Endothelial cell of umbilical vein (primary cell): Measurements from ENCODE around the gene GCNT2. TPM values are rescaled to one million over a fixed set of nuclear protein-coding genes. Genes with fewer than 3 reads are reported as not detected.

Source experiments
- BruUV-seq: library from RNA; stranded (reverse); fragments of 400-500 nt; replicated peaks from 2 replicates; lab custom pipeline; 2021; lab: Mats Ljungman, UMichigan
- CTCF ChIA-PET: fragments of 300-600, 350-600 bp; sonication (Branson Sonifier 250); formaldehyde crosslinking; loops from one replicate; lab custom pipeline; 2021; ENCODE audit warnings: antibody characterized with exemption, inconsistent platforms; lab: Charles Lee
- POLR2A ChIA-PET: fragments of 300-600, 350-600 bp; sonication (Branson Sonifier 250); formaldehyde crosslinking; loops from one replicate; lab custom pipeline; 2021; ENCODE audit warnings: antibody characterized with exemption, inconsistent platforms; lab: Charles Lee
- DNase-seq: peaks from one replicate; pipeline ENCODE4 v3.0.0-alpha.2; 2011; ENCODE audit warnings: low read depth, low spot score
- FAIRE-seq: peaks from 2 replicates; lab custom pipeline; 2011; peaks lifted over from hg19 to GRCh38; lab: Jason Lieb, UNC
- H2AFZ ChIP-seq: 2 replicates; pipeline ENCODE4 v1.6.0; 2012; ENCODE audit warnings: low read depth, low read length, control low read depth, inconsistent platforms
- H3K27ac ChIP-seq: 2 replicates; pipeline ENCODE4 v1.5.1; 2011; ENCODE audit warnings: low read depth, mild to moderate bottlenecking, control low read depth, low read length, moderate library complexity; ENCODE audit not compliant: insufficient read depth
- H3K27me3 ChIP-seq, 2 experiments: 2 replicates each; pipeline versions ENCODE4 v1.6.0 to v1.6.1; 2011; ENCODE audit warnings: low read length in 2 of 2, mixed read lengths in 1 of 2; ENCODE audit not compliant: control insufficient read depth in 2 of 2, insufficient read depth in 2 of 2
- H3K36me3 ChIP-seq, 2 experiments: 2 replicates in 1 of 2; 3 replicates in 1 of 2; pipeline ENCODE4 v1.5.1; 2011; ENCODE audit warnings: low read length in 2 of 2, mild to moderate bottlenecking in 1 of 2, moderate library complexity in 1 of 2; ENCODE audit not compliant: control insufficient read depth in 2 of 2, insufficient read depth in 2 of 2; ENCODE audit errors: extremely low read depth in 1 of 2
- H3K4me1 ChIP-seq: 3 replicates; pipeline ENCODE4 v1.5.1; 2011; ENCODE audit warnings: mild to moderate bottlenecking, low read length; ENCODE audit not compliant: control insufficient read depth, insufficient read depth; ENCODE audit errors: extremely low read depth
- H3K4me2 ChIP-seq: 2 replicates; pipeline ENCODE4 v1.6.1; 2011; ENCODE audit warnings: low read length, control low read depth, mixed read lengths; ENCODE audit not compliant: insufficient read depth
- H3K4me3 ChIP-seq, 3 experiments: fragments of 200-600 bp in 1 of 3; sonication (generic), shearing (Covaris generic) in 1 of 3; replicated peaks in 1 of 3; 2 replicates each; pipeline ENCODE4 v1.5.1; 2011 to 2016; ENCODE audit warnings: control low read depth in 3 of 3, low read length in 3 of 3, mild to moderate bottlenecking in 2 of 3, inconsistent platforms in 1 of 3, low read depth in 1 of 3, moderate library complexity in 1 of 3; ENCODE audit not compliant: insufficient read depth in 1 of 3
- H3K79me2 ChIP-seq: 2 replicates; pipeline ENCODE4 v1.6.0; 2012; ENCODE audit warnings: low read length, inconsistent platforms; ENCODE audit not compliant: control insufficient read depth, insufficient read depth
- H3K9ac ChIP-seq: replicated peaks from 2 replicates; pipeline ENCODE3; 2011; ENCODE audit warnings: low read length, control low read depth; ENCODE audit not compliant: insufficient read depth; ENCODE audit errors: extremely low read depth
- H3K9me1 ChIP-seq: replicated peaks from 3 replicates; pipeline ENCODE4 v1.6.0; 2011; ENCODE audit warnings: mild to moderate bottlenecking, low read length; ENCODE audit not compliant: control insufficient read depth, insufficient read depth; ENCODE audit errors: extremely low read depth
- H3K9me3 ChIP-seq: replicated peaks from 2 replicates; pipeline ENCODE4 v1.5.1; 2012; ENCODE audit warnings: low read length, inconsistent platforms; ENCODE audit not compliant: control insufficient read depth, insufficient read depth
- H4K20me1 ChIP-seq: replicated peaks from 2 replicates; pipeline ENCODE3; 2011; ENCODE audit warnings: mild to moderate bottlenecking, low read length; ENCODE audit not compliant: control insufficient read depth, insufficient read depth; ENCODE audit errors: extremely low read depth
- CTCF ChIP-seq, 2 donors: IDR thresholded peaks; 1 replicate in 1 of 2; 2 replicates in 1 of 2; pipeline ENCODE4 v1.5.1; 2011; ENCODE audit warnings: low read length in 2 of 2, mild to moderate bottlenecking in 2 of 2, moderate library complexity in 2 of 2, control low read depth in 1 of 2, inconsistent platforms in 1 of 2, low read depth in 1 of 2; ENCODE audit not compliant: insufficient read depth in 1 of 2; ENCODE audit errors: extremely low read depth in 1 of 2
- EZH2 ChIP-seq: IDR thresholded peaks from 2 replicates; pipeline ENCODE4 v1.6.1; 2012; ENCODE audit warnings: borderline replicate concordance, low read depth, mild to moderate bottlenecking, moderate library complexity, low read length, inconsistent platforms; ENCODE audit not compliant: severe bottlenecking
- FOS ChIP-seq: IDR thresholded peaks from 2 replicates; pipeline ENCODE4 v1.6.1; 2011; ENCODE audit warnings: mild to moderate bottlenecking, low read length, moderate library complexity, borderline replicate concordance; ENCODE audit not compliant: insufficient read depth
- GATA2 ChIP-seq: IDR thresholded peaks from 2 replicates; pipeline ENCODE4 v1.7.0; 2011; ENCODE audit warnings: low read depth, mild to moderate bottlenecking, moderate library complexity, mixed read lengths, low read length; ENCODE audit not compliant: insufficient read length, insufficient read depth
- JUN ChIP-seq: IDR thresholded peaks from 2 replicates; pipeline ENCODE4 v1.6.1; 2011; ENCODE audit warnings: borderline replicate concordance, low read depth; ENCODE audit not compliant: insufficient read length, insufficient read depth
- MAX ChIP-seq: IDR thresholded peaks from 2 replicates; pipeline ENCODE4 v1.6.1; 2011; ENCODE audit not compliant: insufficient read depth, insufficient read length
- MYC ChIP-seq: IDR thresholded peaks from one replicate; pipeline ENCODE4 v1.6.1; 2011; ENCODE audit warnings: mild to moderate bottlenecking, low read depth, low read length
- POLR2A ChIP-seq: IDR thresholded peaks from 2 replicates; pipeline ENCODE4 v1.6.1; 2012; ENCODE audit warnings: low read depth, mild to moderate bottlenecking, control low read depth, low read length
- POLR2AphosphoS5 ChIP-seq: IDR thresholded peaks from 2 replicates; pipeline ENCODE4 v1.6.1; 2012; ENCODE audit warnings: low read depth, mild to moderate bottlenecking, control low read depth, low read length, moderate library complexity; ENCODE audit not compliant: insufficient read depth
- dilution Hi-C: fragments of 300-500 bp; cut with MboI; formaldehyde crosslinking; loops from one replicate; pipeline ENCODE4 v1.15.0; 2019; ENCODE audit warnings: low sequenced_read_pairs; ENCODE audit not compliant: extremely low pct_ligation_motif_present
- intact Hi-C: fragments of 100-400 bp; cut with micrococcal nuclease; formaldehyde crosslinking; loops from one replicate; pipeline ENCODE4 v1.10.0; 2022
- polyA plus RNA-seq, 4 experiments: library from polyadenylated mRNA; depleted of rRNA in 3 of 4; stranded (reverse) in 3 of 4; unstranded in 1 of 4; fragments of >200 nt; gene quantifications; 2 replicates each; pipeline versions ENCODE4 v1.2.1 to v1.2.3, GENCODE V29; 2011 to 2012; ENCODE audit warnings: missing spikeins in 1 of 4
- total RNA-seq: library from RNA; stranded (reverse); gene quantifications from 2 replicates; pipeline ENCODE4 v1.2.3, GENCODE V29; 2021

Gene GCNT2
- total and polyA plus RNA-seq, 2 donors (not counting 3 experiments of a cell fraction or from before 2014, with no cell fraction given) = 3.8 to 10.9 TPM

GRCh38 chr6:10555625-10556309, 34.6 kb downstream of the GCNT2 start:
- TF ChIP-seq JUN = no peak
- no peaks in the 10 kb centered on the region for H3K36me3 ChIP-seq
- DNase-seq (peak; percentile 82), FAIRE-seq (peak; percentile 73)
- peak overlapping the region; percentile 72 for H2AFZ ChIP-seq
- no peaks in the 10 kb centered on the region for H3K9me1 ChIP-seq
- ChIA-PET CTCF (interaction anchor here (0.8 to 2.0 kb wide), 18 partner anchors 10 to 589 kb away, joined by 3 to 9 read pairs (median 4); no protein-coding TSS in a partner anchor), POLR2A (interaction anchor here (0.6 to 1.3 kb wide), 4 partner anchors 10 to 1064 kb away, joined by 3 to 5 read pairs (median 4); no protein-coding TSS in a partner anchor)
- peak overlapping the region; percentile 57 for H3K9ac ChIP-seq
- no peaks in the 10 kb centered on the region for H3K79me2 ChIP-seq
- peak overlapping the region; percentile 74 for H3K27ac ChIP-seq
- intact Hi-C loops = loop anchor here (1.0 to 2.0 kb wide), 5 partner anchors 23 to 139 kb away; partner anchors contain the start of genes C6orf52, GCNT2 and PAK1IP1
- H3K4me2 ChIP-seq = peak overlapping the region; percentile 87
- no TSS peak for BruUV-seq
- dilution Hi-C loops = no loop called here
- H3K4me3 ChIP-seq = peak overlapping the region; percentile 19 to 57 (median 24)
- H3K9me3 ChIP-seq = no peaks in the 10 kb centered on the region
- H3K27me3 ChIP-seq = no peaks in the 10 kb centered on the region
- H4K20me1 ChIP-seq = no peaks in the 10 kb centered on the region
- peaks cover 25% of the 10 kb centered on the region for H3K4me1 ChIP-seq

GRCh38 chr6:10556589-10556988, 35.4 kb downstream of the GCNT2 start:
- Histone ChIP-seq H3K4me3 (peak overlapping the region in 1 of 3 experiments; percentile 57), H3K4me2 (peak overlapping the region; percentile 87), H3K27me3 (no peaks in the 10 kb centered on the region), H2AFZ (no peak overlapping the region), H3K36me3 (no peaks in the 10 kb centered on the region), H3K9me1 (no peaks in the 10 kb centered on the region), H3K27ac (no peak overlapping the region), H3K4me1 (peaks cover 25% of the 10 kb centered on the region), H4K20me1 (no peaks in the 10 kb centered on the region), H3K79me2 (no peaks in the 10 kb centered on the region), H3K9me3 (no peaks in the 10 kb centered on the region), H3K9ac (no peak overlapping the region)
- dilution Hi-C loops (no loop called here), intact Hi-C loops (no loop called here)
- FAIRE-seq = no peak
- no TSS peak for BruUV-seq
- POLR2A ChIA-PET = interaction anchor here (1.1 kb wide), 1 partner anchor 11 kb away, joined by 3 read pairs; no protein-coding TSS in a partner anchor
- DNase-seq = peak; percentile 68
- CTCF ChIA-PET = interaction anchor here (1.1 to 2.0 kb wide), 5 partner anchors 10 to 48 kb away, joined by 4 to 9 read pairs (median 6); no protein-coding TSS in a partner anchor
- TF ChIP-seq MAX = no peak
- TF ChIP-seq POLR2A = no peak
- TF ChIP-seq EZH2 = no peak
- no peak for TF ChIP-seq FOS
- TF ChIP-seq JUN = no peak
- no peak for TF ChIP-seq CTCF (IDR thresholded peaks at IDR 0.05; ENCODE audit: extremely low read depth in 1 of 2, insufficient read depth in 1 of 2, low read depth in 1 of 2, low read length in 2 of 2)
- TF ChIP-seq GATA2 = no peak
- TF ChIP-seq MYC = no peak
- TF ChIP-seq POLR2AphosphoS5 = no peak
